Measurements from ENCODE around the gene SELENOV. TPM values are rescaled to one million over a fixed set of nuclear protein-coding genes. Genes with fewer than 3 reads are reported as not detected.

Gene SELENOV
- total RNA-seq, 1 donor from 2014 or later: not detected

- peaks cover 2% of the 10 kb centered on the region for H3K9me3 ChIP-seq (ENCODE audit: insufficient read depth, low read depth, low read length)
- no peak overlapping the region for H3K4me3 ChIP-seq (ENCODE audit: insufficient read depth, low read depth, low read length)
- FAIRE-seq (no peak), DNase-seq (ENCODE audit: low read depth) (no peak)
- no peaks in the 10 kb centered on the region for H3K79me2 ChIP-seq (ENCODE audit: insufficient read depth, low read length)
- H3K27me3 ChIP-seq (ENCODE audit: insufficient read depth, low read length): peaks cover 36% of the 10 kb centered on the region
- no peaks in the 10 kb centered on the region for H4K20me1 ChIP-seq (ENCODE audit: insufficient read depth, low read length)
- TF ChIP-seq, protein P1, sequence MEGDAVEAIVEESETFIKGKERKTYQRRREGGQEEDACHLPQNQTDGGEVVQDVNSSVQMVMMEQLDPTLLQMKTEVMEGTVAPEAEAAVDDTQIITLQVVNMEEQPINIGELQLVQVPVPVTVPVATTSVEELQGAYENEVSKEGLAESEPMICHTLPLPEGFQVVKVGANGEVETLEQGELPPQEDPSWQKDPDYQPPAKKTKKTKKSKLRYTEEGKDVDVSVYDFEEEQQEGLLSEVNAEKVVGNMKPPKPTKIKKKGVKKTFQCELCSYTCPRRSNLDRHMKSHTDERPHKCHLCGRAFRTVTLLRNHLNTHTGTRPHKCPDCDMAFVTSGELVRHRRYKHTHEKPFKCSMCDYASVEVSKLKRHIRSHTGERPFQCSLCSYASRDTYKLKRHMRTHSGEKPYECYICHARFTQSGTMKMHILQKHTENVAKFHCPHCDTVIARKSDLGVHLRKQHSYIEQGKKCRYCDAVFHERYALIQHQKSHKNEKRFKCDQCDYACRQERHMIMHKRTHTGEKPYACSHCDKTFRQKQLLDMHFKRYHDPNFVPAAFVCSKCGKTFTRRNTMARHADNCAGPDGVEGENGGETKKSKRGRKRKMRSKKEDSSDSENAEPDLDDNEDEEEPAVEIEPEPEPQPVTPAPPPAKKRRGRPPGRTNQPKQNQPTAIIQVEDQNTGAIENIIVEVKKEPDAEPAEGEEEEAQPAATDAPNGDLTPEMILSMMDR (IDR thresholded peaks at IDR 0.05; ENCODE audit: insufficient read depth, low read depth, low read length): no peak
- no peak for TF ChIP-seq EZH2 (IDR thresholded peaks at IDR 0.05; ENCODE audit: insufficient read depth, low read length)
- Mint-ChIP-seq H3K36me3 (ENCODE audit: low read depth, unreplicated experiment) (peaks cover 3% of the 10 kb centered on the region), H3K9me3 (ENCODE audit: unreplicated experiment) (peaks cover 4% of the 10 kb centered on the region), H3K27me3 (ENCODE audit: low read depth, unreplicated experiment) (peaks cover 37% of the 10 kb centered on the region), H3K4me3 (ENCODE audit: unreplicated experiment) (no peak overlapping the region), H3K27ac (ENCODE audit: unreplicated experiment) (no peak overlapping the region), H3K4me1 (ENCODE audit: low read depth, unreplicated experiment) (no peaks in the 10 kb centered on the region)
- H2AFZ ChIP-seq (ENCODE audit: low read depth, low read length): no peak overlapping the region
- H3K9ac ChIP-seq (ENCODE audit: low read length): no peak overlapping the region
- H3K27ac ChIP-seq (ENCODE audit: low read depth, low read length): no peak overlapping the region
- H3K4me2 ChIP-seq (ENCODE audit: low read length): no peak overlapping the region
- no peaks in the 10 kb centered on the region for H3K36me3 ChIP-seq (ENCODE audit: insufficient read depth, low read length)
- peaks cover 8% of the 10 kb centered on the region for H3K4me1 ChIP-seq (ENCODE audit: insufficient read depth, low read length)
Measured at GRCh38 chr19:39518458-39518857, 3.5 kb downstream of the SELENOV start.

DNA sequence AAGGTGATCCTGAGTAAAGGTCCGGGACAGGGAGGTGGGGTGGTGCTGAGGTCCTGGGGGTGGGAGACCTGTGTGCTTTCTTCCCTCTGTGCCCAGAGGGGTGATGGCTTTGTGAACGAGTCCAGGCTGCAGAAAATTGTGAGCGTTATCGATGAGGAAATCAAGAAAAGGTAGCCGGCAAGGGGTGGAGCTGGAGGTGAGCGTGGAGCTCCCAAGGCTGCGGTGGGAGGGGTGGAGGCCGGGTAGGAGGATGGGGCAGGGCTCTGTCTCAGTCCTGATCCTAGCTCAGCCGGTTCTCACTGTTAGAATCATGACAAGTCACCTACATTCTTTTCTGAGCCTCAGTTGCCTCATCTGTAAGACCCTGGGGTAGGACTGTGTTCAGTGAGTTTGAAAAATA, 4.0 kb downstream of the SELENOV start:
- H3K4me3 Mint-ChIP-seq (ENCODE audit: unreplicated experiment): no peak overlapping the region
- no peak overlapping the region for H3K27ac Mint-ChIP-seq (ENCODE audit: unreplicated experiment)
- peaks cover 32% of the 10 kb centered on the region for H3K27me3 Mint-ChIP-seq (ENCODE audit: low read depth, unreplicated experiment)

More for the DNA sequence above, 4.0 kb downstream of the SELENOV start:
- no peaks in the 10 kb centered on the region for H3K36me3 ChIP-seq (ENCODE audit: insufficient read depth, low read length)
- DNase-seq (ENCODE audit: low read depth) (no peak), FAIRE-seq (no peak)
- peaks cover 2% of the 10 kb centered on the region for H3K9me3 ChIP-seq (ENCODE audit: insufficient read depth, low read depth, low read length)
- H3K4me3 ChIP-seq (ENCODE audit: insufficient read depth, low read depth, low read length): no peak overlapping the region
- no peak overlapping the region for H3K27ac ChIP-seq (ENCODE audit: low read depth, low read length)
- H3K4me2 ChIP-seq (ENCODE audit: low read length): no peak overlapping the region
- Mint-ChIP-seq H3K36me3 (ENCODE audit: low read depth, unreplicated experiment) (peaks cover 3% of the 10 kb centered on the region), H3K9me3 (ENCODE audit: unreplicated experiment) (peaks cover 4% of the 10 kb centered on the region), H3K4me1 (ENCODE audit: low read depth, unreplicated experiment) (no peaks in the 10 kb centered on the region)
- TF ChIP-seq EZH2 (IDR thresholded peaks at IDR 0.05; ENCODE audit: insufficient read depth, low read length): no peak
- TF ChIP-seq, protein P1 (IDR thresholded peaks at IDR 0.05; ENCODE audit: insufficient read depth, low read depth, low read length): no peak
- no peak overlapping the region for H2AFZ ChIP-seq (ENCODE audit: low read depth, low read length)
- no peaks in the 10 kb centered on the region for H3K79me2 ChIP-seq (ENCODE audit: insufficient read depth, low read length)
- H3K27me3 ChIP-seq (ENCODE audit: insufficient read depth, low read length): peaks cover 32% of the 10 kb centered on the region
- H3K9ac ChIP-seq (ENCODE audit: low read length): no peak overlapping the region
- H4K20me1 ChIP-seq (ENCODE audit: insufficient read depth, low read length): no peaks in the 10 kb centered on the region
- H3K4me1 ChIP-seq (ENCODE audit: insufficient read depth, low read length): peaks cover 8% of the 10 kb centered on the region

Measured in astrocyte (in vitro differentiated cells and primary cell).